ENCODE results near the gene EFNA2.
A peak's percentile ranks its signal among the peaks of the same experiment; 100 is the strongest.

Gene EFNA2

GRCh38 chr19:1257475-1258162, 28.1 kb upstream of the EFNA2 start:
- no peaks in the 10 kb centered on the region for H3K27me3 ChIP-seq
- no peak for TF ChIP-seq CTCF (IDR thresholded peaks at IDR 0.05)
- H3K36me3 ChIP-seq = peaks cover 33 to 50% (median 47%) of the 10 kb centered on the region in 3 donors
- peak overlapping the region; percentile 93 to 95 for H3K27ac ChIP-seq
- intact Hi-C loops (cut with DNase I; ENCODE audit: low total_unique reads) = no loop called here
- no peak overlapping the region for H3K4me3 ChIP-seq
- H3K4me1 ChIP-seq = peaks cover 17 to 86% (median 82%) of the 10 kb centered on the region in 4 donors
- H3K9me3 ChIP-seq = no peaks in the 10 kb centered on the region
- no peak for DNase-seq

GRCh38 chr19:1258163-1258492, 27.5 kb upstream of the EFNA2 start:
- no peak overlapping the region for H3K4me3 ChIP-seq
- H3K27ac ChIP-seq = peak overlapping the region; percentile 93 to 95
- no peak for TF ChIP-seq CTCF (IDR thresholded peaks at IDR 0.05)
- no peak for DNase-seq
- intact Hi-C loops (cut with DNase I; ENCODE audit: low total_unique reads) = no loop called here
- H3K36me3 ChIP-seq = peaks cover 33 to 50% (median 47%) of the 10 kb centered on the region in 3 donors
- H3K4me1 ChIP-seq = peaks cover 17 to 88% (median 85%) of the 10 kb centered on the region in 4 donors
- no peaks in the 10 kb centered on the region for H3K27me3 ChIP-seq
- H3K9me3 ChIP-seq = no peaks in the 10 kb centered on the region

- intact Hi-C loops (cut with DNase I; ENCODE audit: low total_unique reads) = no loop called here
- H3K4me1 ChIP-seq = peaks cover 15 to 86% (median 80%) of the 10 kb centered on the region in 4 donors
- peak overlapping the region; percentile 13 to 31 for H3K4me3 ChIP-seq
- peak overlapping the region; percentile 93 to 95 for H3K27ac ChIP-seq
- H3K27me3 ChIP-seq = no peaks in the 10 kb centered on the region
- peaks cover 33 to 48% (median 46%) of the 10 kb centered on the region in 3 donors for H3K36me3 ChIP-seq
- no peaks in the 10 kb centered on the region for H3K9me3 ChIP-seq
- TF ChIP-seq CTCF (IDR thresholded peaks at IDR 0.05) = no peak
- no peak for DNase-seq
Measured at GRCh38 chr19:1258707-1259205, 26.9 kb upstream of the EFNA2 start.

GRCh38 chr19:1259206-1259875, 26.3 kb upstream of the EFNA2 start:
- peak overlapping the region; percentile 13 to 31 for H3K4me3 ChIP-seq
- intact Hi-C loops (cut with DNase I; ENCODE audit: low total_unique reads) = no loop called here
- peaks cover 29 to 42% (median 41%) of the 10 kb centered on the region in 3 donors for H3K36me3 ChIP-seq
- H3K27ac ChIP-seq = peak overlapping the region; percentile 93 to 95
- TF ChIP-seq CTCF (IDR thresholded peaks at IDR 0.05) = no peak
- DNase-seq = peak; percentile 70 to 87
- peaks cover 10 to 80% (median 75%) of the 10 kb centered on the region in 4 donors for H3K4me1 ChIP-seq
- no peaks in the 10 kb centered on the region for H3K9me3 ChIP-seq
- H3K27me3 ChIP-seq = no peaks in the 10 kb centered on the region

- H3K9me3 ChIP-seq = no peaks in the 10 kb centered on the region
- H3K36me3 ChIP-seq = peaks cover 21 to 34% (median 33%) of the 10 kb centered on the region in 3 donors
- intact Hi-C loops (cut with DNase I; ENCODE audit: low total_unique reads) = no loop called here
- H3K27ac ChIP-seq = peak overlapping the region; percentile 93 to 95
- peak in 1 of 2 donors; percentile 75 for DNase-seq
- H3K27me3 ChIP-seq = no peaks in the 10 kb centered on the region
- H3K4me1 ChIP-seq = peaks cover 10 to 77% (median 72%) of the 10 kb centered on the region in 4 donors
- peak overlapping the region; percentile 64 to 77 for H3K4me3 ChIP-seq
- no peak for TF ChIP-seq CTCF (IDR thresholded peaks at IDR 0.05)
Measured at GRCh38 chr19:1259876-1260748, 25.6 kb upstream of the EFNA2 start.
